ENCODE measurements around the gene PPP2R2B. TPM values are rescaled to one million over a fixed set of nuclear protein-coding genes. Genes with fewer than 3 reads are reported as not detected.

Gene PPP2R2B
- total and polyA plus RNA-seq, 2 donors (not counting 3 experiments of a cell fraction or from before 2014, with no cell fraction given) = not detected

DNA sequence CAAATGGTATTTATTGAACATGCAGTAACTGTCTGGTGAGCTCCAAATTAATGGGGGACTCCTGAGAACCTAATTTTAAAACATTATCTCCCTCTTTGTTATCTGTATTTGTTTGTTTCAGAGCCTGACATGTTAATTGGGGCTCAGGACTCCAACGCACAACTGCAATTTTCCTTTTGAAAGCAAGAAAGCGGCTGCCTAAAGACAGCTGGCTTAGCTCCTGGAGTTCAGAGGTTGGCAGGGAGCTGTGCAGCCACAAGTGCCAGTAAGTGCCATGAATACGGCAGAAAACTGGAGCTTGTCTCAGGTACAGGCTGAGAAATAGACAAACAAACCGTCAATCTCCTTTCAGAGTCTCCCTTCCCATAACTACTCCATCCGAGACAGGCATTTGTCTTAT is 80.9 kb downstream of the PPP2R2B start:
- FAIRE-seq (no peak), DNase-seq (ENCODE audit: low read depth, low spot score) (no peak)
- dilution Hi-C loops (cut with MboI; ENCODE audit: extremely low pct_ligation_motif_present, low sequenced_read_pairs) = no loop called here
- H4K20me1 ChIP-seq (replicated peaks; ENCODE audit: control insufficient read depth, extremely low read depth, insufficient read depth, low read length) = no peaks in the 10 kb centered on the region
- BruUV-seq (replicated peaks) = no TSS peak
- H3K27me3 ChIP-seq (ENCODE audit: control insufficient read depth in 2 of 2, insufficient read depth in 2 of 2, low read length in 2 of 2) = no peaks in the 10 kb centered on the region
- no peaks in the 10 kb centered on the region for H3K36me3 ChIP-seq (ENCODE audit: control insufficient read depth in 2 of 2, extremely low read depth in 1 of 2, insufficient read depth in 2 of 2, low read length in 2 of 2)
- intact Hi-C loops (cut with micrococcal nuclease) = no loop called here
- H3K27ac ChIP-seq (ENCODE audit: insufficient read depth, low read depth, low read length) = no peak overlapping the region
- no peaks in the 10 kb centered on the region for H3K9me3 ChIP-seq (replicated peaks; ENCODE audit: control insufficient read depth, insufficient read depth, low read length)
- ChIA-PET CTCF (interaction anchor here (1.2 kb wide), 1 partner anchor 391 kb away, joined by 3 read pairs; no protein-coding TSS in a partner anchor), POLR2A (no interaction called here)
- no peak overlapping the region for H3K9ac ChIP-seq (replicated peaks; ENCODE audit: extremely low read depth, insufficient read depth, low read length)
- H3K79me2 ChIP-seq (ENCODE audit: control insufficient read depth, insufficient read depth, low read length) = no peaks in the 10 kb centered on the region
- H2AFZ ChIP-seq (ENCODE audit: low read depth, low read length) = no peak overlapping the region
- H3K4me3 ChIP-seq (replicated peaks in 1 of 3; ENCODE audit: insufficient read depth in 1 of 3, low read depth in 1 of 3, low read length in 3 of 3) = no peak overlapping the region
- no peaks in the 10 kb centered on the region for H3K9me1 ChIP-seq (replicated peaks; ENCODE audit: control insufficient read depth, extremely low read depth, insufficient read depth, low read length)
- TF ChIP-seq GATA2 (IDR thresholded peaks at IDR 0.05; ENCODE audit: insufficient read depth, insufficient read length, low read depth, low read length) = no peak
- TF ChIP-seq, protein P1, sequence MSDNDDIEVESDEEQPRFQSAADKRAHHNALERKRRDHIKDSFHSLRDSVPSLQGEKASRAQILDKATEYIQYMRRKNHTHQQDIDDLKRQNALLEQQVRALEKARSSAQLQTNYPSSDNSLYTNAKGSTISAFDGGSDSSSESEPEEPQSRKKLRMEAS (IDR thresholded peaks at IDR 0.05; ENCODE audit: insufficient read depth, insufficient read length) = no peak
- TF ChIP-seq POLR2AphosphoS5 (IDR thresholded peaks at IDR 0.05; ENCODE audit: insufficient read depth, low read depth, low read length) = no peak
- no peak for TF ChIP-seq MYC (IDR thresholded peaks at IDR 0.05; ENCODE audit: low read depth, low read length)
- TF ChIP-seq FOS (IDR thresholded peaks at IDR 0.05; ENCODE audit: borderline replicate concordance, insufficient read depth, low read length) = no peak
- no peaks in the 10 kb centered on the region for H3K4me1 ChIP-seq (ENCODE audit: control insufficient read depth, extremely low read depth, insufficient read depth, low read length)
- H3K4me2 ChIP-seq (ENCODE audit: insufficient read depth, low read length) = no peak overlapping the region

DNA sequence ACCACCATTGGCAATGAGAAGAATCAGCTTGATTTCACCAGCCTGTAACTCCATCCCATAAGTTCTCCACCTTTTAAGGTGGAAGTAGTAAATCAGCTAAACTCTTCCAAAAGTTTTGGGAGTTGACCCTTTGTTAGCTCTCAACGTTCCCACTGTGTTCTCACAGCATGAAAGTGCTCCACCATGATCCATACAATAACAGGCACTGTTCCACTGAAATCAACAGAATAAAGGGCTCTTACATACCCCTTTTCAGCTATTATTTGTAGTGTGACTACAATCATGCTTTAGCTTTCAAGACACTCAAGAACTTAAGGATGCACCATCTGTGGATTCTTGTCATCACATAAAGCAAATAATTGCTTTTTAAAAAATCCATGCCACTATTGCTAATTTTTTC is 81.6 kb downstream of the PPP2R2B start:
- Histone ChIP-seq H3K9ac (replicated peaks; ENCODE audit: extremely low read depth, insufficient read depth, low read length) (no peak overlapping the region), H3K4me2 (ENCODE audit: insufficient read depth, low read length) (no peak overlapping the region), H3K9me1 (replicated peaks; ENCODE audit: control insufficient read depth, extremely low read depth, insufficient read depth, low read length) (no peaks in the 10 kb centered on the region), H3K36me3 (ENCODE audit: control insufficient read depth in 2 of 2, extremely low read depth in 1 of 2, insufficient read depth in 2 of 2, low read length in 2 of 2) (no peaks in the 10 kb centered on the region), H3K27me3 (ENCODE audit: control insufficient read depth in 2 of 2, insufficient read depth in 2 of 2, low read length in 2 of 2) (no peaks in the 10 kb centered on the region), H3K27ac (ENCODE audit: insufficient read depth, low read depth, low read length) (no peak overlapping the region), H3K9me3 (replicated peaks; ENCODE audit: control insufficient read depth, insufficient read depth, low read length) (no peaks in the 10 kb centered on the region), H3K4me1 (ENCODE audit: control insufficient read depth, extremely low read depth, insufficient read depth, low read length) (no peaks in the 10 kb centered on the region), H2AFZ (ENCODE audit: low read depth, low read length) (no peak overlapping the region), H3K79me2 (ENCODE audit: control insufficient read depth, insufficient read depth, low read length) (no peaks in the 10 kb centered on the region), H3K4me3 (replicated peaks in 1 of 3; ENCODE audit: insufficient read depth in 1 of 3, low read depth in 1 of 3, low read length in 3 of 3) (no peak overlapping the region), H4K20me1 (replicated peaks; ENCODE audit: control insufficient read depth, extremely low read depth, insufficient read depth, low read length) (no peaks in the 10 kb centered on the region)
- BruUV-seq (replicated peaks) = no TSS peak
- CTCF ChIA-PET = interaction anchor here (1.2 kb wide), 1 partner anchor 392 kb away, joined by 3 read pairs; no protein-coding TSS in a partner anchor
- TF ChIP-seq POLR2AphosphoS5 (IDR thresholded peaks at IDR 0.05; ENCODE audit: insufficient read depth, low read depth, low read length) = no peak
- TF ChIP-seq, protein P1 (IDR thresholded peaks at IDR 0.05; ENCODE audit: insufficient read depth, insufficient read length) = no peak
- no peak for TF ChIP-seq JUN (IDR thresholded peaks at IDR 0.05; ENCODE audit: borderline replicate concordance, insufficient read depth, insufficient read length, low read depth)
- TF ChIP-seq MYC (IDR thresholded peaks at IDR 0.05; ENCODE audit: low read depth, low read length) = no peak
- TF ChIP-seq FOS (IDR thresholded peaks at IDR 0.05; ENCODE audit: borderline replicate concordance, insufficient read depth, low read length) = no peak
- TF ChIP-seq, protein P2, sequence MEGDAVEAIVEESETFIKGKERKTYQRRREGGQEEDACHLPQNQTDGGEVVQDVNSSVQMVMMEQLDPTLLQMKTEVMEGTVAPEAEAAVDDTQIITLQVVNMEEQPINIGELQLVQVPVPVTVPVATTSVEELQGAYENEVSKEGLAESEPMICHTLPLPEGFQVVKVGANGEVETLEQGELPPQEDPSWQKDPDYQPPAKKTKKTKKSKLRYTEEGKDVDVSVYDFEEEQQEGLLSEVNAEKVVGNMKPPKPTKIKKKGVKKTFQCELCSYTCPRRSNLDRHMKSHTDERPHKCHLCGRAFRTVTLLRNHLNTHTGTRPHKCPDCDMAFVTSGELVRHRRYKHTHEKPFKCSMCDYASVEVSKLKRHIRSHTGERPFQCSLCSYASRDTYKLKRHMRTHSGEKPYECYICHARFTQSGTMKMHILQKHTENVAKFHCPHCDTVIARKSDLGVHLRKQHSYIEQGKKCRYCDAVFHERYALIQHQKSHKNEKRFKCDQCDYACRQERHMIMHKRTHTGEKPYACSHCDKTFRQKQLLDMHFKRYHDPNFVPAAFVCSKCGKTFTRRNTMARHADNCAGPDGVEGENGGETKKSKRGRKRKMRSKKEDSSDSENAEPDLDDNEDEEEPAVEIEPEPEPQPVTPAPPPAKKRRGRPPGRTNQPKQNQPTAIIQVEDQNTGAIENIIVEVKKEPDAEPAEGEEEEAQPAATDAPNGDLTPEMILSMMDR (IDR thresholded peaks at IDR 0.05; ENCODE audit: extremely low read depth in 1 of 2, insufficient read depth in 1 of 2, low read depth in 1 of 2, low read length in 2 of 2) = no peak
- no peak for TF ChIP-seq POLR2A (IDR thresholded peaks at IDR 0.05; ENCODE audit: low read depth, low read length)
- TF ChIP-seq GATA2 (IDR thresholded peaks at IDR 0.05; ENCODE audit: insufficient read depth, insufficient read length, low read depth, low read length) = no peak
- no peak for TF ChIP-seq EZH2 (IDR thresholded peaks at IDR 0.05; ENCODE audit: borderline replicate concordance, low read depth, low read length, severe bottlenecking)
- intact Hi-C loops (cut with micrococcal nuclease) = no loop called here
- POLR2A ChIA-PET = no interaction called here
- FAIRE-seq (no peak), DNase-seq (ENCODE audit: low read depth, low spot score) (no peak)
- dilution Hi-C loops (cut with MboI; ENCODE audit: extremely low pct_ligation_motif_present, low sequenced_read_pairs) = no loop called here
